Testis (tissue), 3 donors: ENCODE results near the gene EXOC3. TPM values are rescaled to one million over a fixed set of nuclear protein-coding genes. Genes with fewer than 3 reads are reported as not detected.

Experiments used
- DNase-seq: peaks from one replicate; pipeline ENCODE4 v3.0.0-alpha.2; 2019
- H3K27ac ChIP-seq, 2 donors: fragments of 200-600 bp; sonication (generic); one replicate each; pipeline ENCODE4 v1.5.1; 2019
- H3K27me3 ChIP-seq: fragments of 200-600 bp; sonication (generic); one replicate; pipeline ENCODE4 v1.5.1; 2019
- H3K36me3 ChIP-seq: fragments of 200-600 bp; sonication (generic); one replicate; pipeline ENCODE4 v1.5.1; 2017; ENCODE audit warnings: low read depth; ENCODE audit errors: missing control alignments
- H3K4me1 ChIP-seq: fragments of 200-600 bp; sonication (generic); one replicate; pipeline ENCODE4 v1.5.1; 2019
- H3K4me3 ChIP-seq, 2 donors: fragments of 200-600 bp; sonication (generic); one replicate each; pipeline ENCODE4 v1.5.1; 2017 to 2019
- H3K9me3 ChIP-seq: fragments of 200-600 bp; sonication (generic); one replicate; pipeline ENCODE4 v1.5.1; 2017
- CTCF ChIP-seq, 3 experiments: fragments of 450-650 bp in 2 of 3; fragments of 200-600 bp in 1 of 3; sonication (generic) in 1 of 3; IDR thresholded peaks; one replicate each; pipeline ENCODE4 v1.5.1; 2016 to 2019; ENCODE audit warnings: antibody characterized with exemption in 3 of 3, mild to moderate bottlenecking in 2 of 3, moderate library complexity in 1 of 3
- POLR2A ChIP-seq: fragments of 450-650 bp; IDR thresholded peaks from one replicate; pipeline ENCODE4 v1.6.1; 2017; ENCODE audit warnings: antibody characterized with exemption, mild to moderate bottlenecking, moderate library complexity
- WGBS, 2 donors: methylation state at CpG; one replicate each; pipeline ENCODE4 v1.1.5; 2018; 5-methylcytosine and 5-hydroxymethylcytosine counted together
- intact Hi-C: fragments of 100-400 bp; cut with DNase I; formaldehyde crosslinking; loops from one replicate; pipeline ENCODE4 v1.15.1; 2023; ENCODE audit warnings: low total_unique reads
- polyA plus RNA-seq: library from polyadenylated mRNA; stranded (reverse); fragments of 350-450 nt; fragmentation: Illumina TruSeq; extraction: RNeasy Lipid Tissue Mini Kit (QIAGEN cat#74804); gene quantifications from one replicate; pipeline ENCODE4 v1.2.3, GENCODE V29; 2014; ENCODE audit warnings: low read depth, low replicate concordance; ENCODE audit not compliant: insufficient read depth
- total RNA-seq, 2 donors: library from RNA; depleted of rRNA; stranded (reverse); fragments of >200 nt; gene quantifications; one replicate each; pipeline ENCODE4 v1.2.3, GENCODE V29; 2016

EXOC3 gene
- total and polyA plus RNA-seq, 3 donors from 2014 or later = 111 to 122 (median 120) TPM

GRCh38 chr5:479566-480319 lies 36.8 kb downstream of the EXOC3 start:
- WGBS, 2 donors = 82 to 83% methylated on average over 19 to 34 of the region's 34 CpGs
- intact Hi-C loops = no loop called here
- DNase-seq = no peak
- no peak for TF ChIP-seq CTCF (IDR thresholded peaks at IDR 0.05)
- no peak for TF ChIP-seq POLR2A
- Histone ChIP-seq H3K27me3 (no peaks in the 10 kb centered on the region), H3K36me3 (no peaks in the 10 kb centered on the region), H3K27ac (no peak overlapping the region), H3K4me3 (no peak overlapping the region), H3K4me1 (peaks cover 4% of the 10 kb centered on the region), H3K9me3 (no peaks in the 10 kb centered on the region)

- no peak for DNase-seq
- Histone ChIP-seq H3K27me3 (no peaks in the 10 kb centered on the region), H3K4me1 (no peaks in the 10 kb centered on the region), H3K36me3 (no peaks in the 10 kb centered on the region), H3K4me3 (no peak overlapping the region), H3K9me3 (no peaks in the 10 kb centered on the region), H3K27ac (no peak overlapping the region)
- intact Hi-C loops = no loop called here
- no peak for TF ChIP-seq POLR2A
- TF ChIP-seq CTCF (IDR thresholded peaks at IDR 0.05) = no peak
- WGBS, 2 donors = 89 to 90% methylated on average over 19 to 23 of the region's 23 CpGs
Measured at GRCh38 chr5:481347-481746, 38.4 kb downstream of the EXOC3 start.

- 83 to 89% methylated on average over 6 to 16 of the region's 24 CpGs for WGBS, 2 donors
- intact Hi-C loops = no loop called here
- H3K27me3 ChIP-seq = no peaks in the 10 kb centered on the region
Measured at GRCh38 chr5:482021-482420, 39.0 kb downstream of the EXOC3 start.

GRCh38 chr5:482506-482905 lies 39.5 kb downstream of the EXOC3 start:
- H3K36me3 ChIP-seq = no peaks in the 10 kb centered on the region
- no peaks in the 10 kb centered on the region for H3K27me3 ChIP-seq
- no peak overlapping the region for H3K4me3 ChIP-seq
- H3K9me3 ChIP-seq = no peaks in the 10 kb centered on the region
- TF ChIP-seq POLR2A (no peak), CTCF (IDR thresholded peaks at IDR 0.05) (no peak)
- DNase-seq = no peak
- no peak overlapping the region for H3K27ac ChIP-seq
- intact Hi-C loops = no loop called here
- WGBS, 2 donors = 95 to 97% methylated on average over 12 to 27 of the region's 27 CpGs
- H3K4me1 ChIP-seq = no peaks in the 10 kb centered on the region

More at GRCh38 chr5:482021-482420, 39.0 kb downstream of the EXOC3 start:
- Histone ChIP-seq H3K9me3 (no peaks in the 10 kb centered on the region), H3K4me1 (no peaks in the 10 kb centered on the region), H3K27ac (no peak overlapping the region), H3K4me3 (no peak overlapping the region), H3K36me3 (no peaks in the 10 kb centered on the region)
- no peak for DNase-seq
- TF ChIP-seq CTCF (IDR thresholded peaks at IDR 0.05) = no peak
- no peak for TF ChIP-seq POLR2A

GRCh38 chr5:483011-483410 lies 40.0 kb downstream of the EXOC3 start:
- Histone ChIP-seq H3K27ac (no peak overlapping the region), H3K4me1 (no peaks in the 10 kb centered on the region), H3K36me3 (no peaks in the 10 kb centered on the region), H3K9me3 (no peaks in the 10 kb centered on the region), H3K27me3 (no peaks in the 10 kb centered on the region), H3K4me3 (no peak overlapping the region)
- 90 to 93% methylated on average over 11 to 26 of the region's 26 CpGs for WGBS, 2 donors
- intact Hi-C loops = no loop called here
- no peak for DNase-seq
- TF ChIP-seq CTCF (IDR thresholded peaks at IDR 0.05) = no peak
- TF ChIP-seq POLR2A = no peak
